Measurements from ENCODE around the gene CDKAL1.
"Not testable (repeated sequence)": the region's sequence is repeated elsewhere in the genome, so short reads cannot be mapped to it uniquely, and the experiment has no call there.

Gene CDKAL1

DNA sequence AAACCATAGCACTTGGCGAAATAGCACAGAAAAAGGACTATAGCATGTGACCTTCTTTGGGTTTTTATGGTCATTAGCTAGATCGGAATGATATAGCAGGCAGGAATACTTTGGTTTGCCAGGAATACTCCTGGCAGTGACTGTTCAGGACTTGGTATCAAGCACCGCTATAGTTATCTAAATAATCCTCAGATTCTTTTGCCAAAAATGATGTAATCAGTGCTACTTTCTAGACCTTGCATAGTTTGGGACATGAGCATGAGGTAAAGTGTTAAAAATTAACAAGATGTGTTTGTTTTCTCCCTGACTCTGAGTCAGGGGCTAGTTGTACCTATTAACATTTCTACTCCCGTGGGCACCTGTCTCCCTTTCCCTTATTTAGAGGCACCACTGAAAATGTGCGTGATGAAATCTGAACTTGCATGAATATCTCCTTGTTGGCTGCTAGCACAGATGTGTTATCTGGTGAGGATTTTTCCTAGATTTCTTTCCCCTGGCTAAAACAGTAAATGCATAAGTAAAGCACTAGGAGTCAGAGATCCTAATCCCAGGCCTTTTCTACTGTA, 511.0 kb downstream of the CDKAL1 start:
- no peak for DNase-seq

DNA sequence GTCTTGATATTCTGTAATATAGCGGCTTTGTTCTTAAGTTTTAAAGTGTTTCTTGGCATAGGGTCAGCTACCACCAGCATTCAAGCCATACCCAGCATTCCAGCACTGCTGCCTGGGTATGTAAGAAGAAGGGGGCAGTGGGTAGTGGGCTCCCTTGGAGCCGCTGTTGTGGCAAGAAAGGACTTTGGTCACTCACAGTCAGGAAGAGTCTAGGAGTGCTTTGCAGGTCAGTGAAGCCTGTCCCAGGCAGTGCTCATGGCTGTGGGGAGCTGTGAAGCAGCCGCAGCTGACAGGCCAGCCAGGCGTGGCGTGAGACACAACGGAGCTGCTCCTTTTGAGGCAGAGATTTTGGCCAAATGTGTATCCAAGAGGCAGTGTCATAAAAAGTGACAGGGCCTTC, 512.0 kb downstream of the CDKAL1 start:
- no peak for DNase-seq

DNA sequence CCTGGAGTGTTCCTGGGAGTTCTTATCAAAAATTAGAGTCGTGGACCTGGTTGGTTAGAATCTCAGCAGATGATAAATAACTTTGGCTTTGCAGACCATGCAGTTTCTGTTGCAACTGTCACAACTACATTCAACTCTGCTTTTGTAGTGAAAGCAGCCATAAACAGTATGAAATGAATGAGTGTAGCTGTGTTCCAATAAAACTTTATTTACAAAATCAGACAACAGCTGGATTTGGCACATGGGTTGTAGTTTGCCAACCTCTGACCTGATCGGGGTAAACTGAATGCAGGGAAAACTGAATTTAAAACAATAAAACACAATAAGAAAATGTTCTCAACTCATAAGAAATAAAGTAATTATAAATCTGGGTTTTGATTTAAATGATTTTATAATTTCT, 513.8 kb downstream of the CDKAL1 start:
- no peak for DNase-seq

DNA sequence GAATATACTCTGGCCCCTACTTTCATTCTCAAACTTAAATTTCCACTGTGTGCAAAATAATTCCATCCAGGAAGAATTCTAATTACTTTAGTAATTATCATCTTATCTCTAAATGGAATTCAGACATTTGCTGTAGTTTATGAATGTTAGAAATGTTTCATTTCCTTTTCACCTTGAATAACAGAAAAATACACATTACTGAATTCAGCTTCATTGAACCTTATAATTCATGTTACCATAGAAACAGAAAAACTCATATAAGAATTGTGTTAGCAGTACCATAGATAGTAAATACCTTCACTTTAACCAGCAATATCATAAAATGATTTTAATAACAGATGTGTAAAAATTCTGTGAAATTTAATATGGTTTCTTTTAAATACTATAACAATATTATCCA, 514.9 kb downstream of the CDKAL1 start:
- no peak for DNase-seq

DNA sequence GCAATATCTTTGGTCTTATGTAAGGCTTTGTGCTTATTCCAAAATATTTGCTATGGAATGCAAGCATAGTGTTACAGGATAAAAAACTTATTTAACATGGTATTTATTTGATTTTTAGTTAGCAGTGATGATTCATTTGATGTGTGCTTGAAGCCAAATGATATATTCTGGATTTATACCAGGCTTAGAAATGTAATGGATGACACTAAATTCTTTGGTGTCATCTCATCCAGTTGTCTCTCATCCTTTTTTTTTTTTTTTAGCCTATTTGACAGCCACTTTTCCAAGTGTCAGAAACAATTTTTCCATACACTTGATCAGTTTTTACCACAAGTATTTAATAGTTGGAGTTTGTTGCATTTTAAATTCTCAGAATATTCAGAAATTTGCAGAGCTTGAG, 515.3 kb downstream of the CDKAL1 start:
- no peak for DNase-seq

DNA sequence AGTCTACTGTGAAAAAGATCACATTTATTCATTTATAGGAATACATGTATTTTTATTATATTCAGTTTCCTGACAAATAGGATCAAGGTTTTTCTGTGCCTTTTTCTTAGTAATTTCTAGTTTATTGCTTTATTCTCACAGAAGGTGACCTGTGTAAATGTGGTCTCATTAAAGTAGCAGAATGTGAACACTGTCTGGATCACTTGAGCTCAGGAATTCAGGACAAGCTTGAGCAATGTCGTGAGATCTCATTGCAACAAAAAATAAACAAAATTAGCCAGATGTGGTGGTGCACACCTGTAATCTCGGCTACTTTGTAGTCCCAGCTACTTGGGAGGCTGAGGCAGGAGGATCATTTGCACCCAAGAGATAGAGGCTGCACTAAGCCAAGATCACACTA, 516.7 kb downstream of the CDKAL1 start:
- DNase-seq: no peak

DNA sequence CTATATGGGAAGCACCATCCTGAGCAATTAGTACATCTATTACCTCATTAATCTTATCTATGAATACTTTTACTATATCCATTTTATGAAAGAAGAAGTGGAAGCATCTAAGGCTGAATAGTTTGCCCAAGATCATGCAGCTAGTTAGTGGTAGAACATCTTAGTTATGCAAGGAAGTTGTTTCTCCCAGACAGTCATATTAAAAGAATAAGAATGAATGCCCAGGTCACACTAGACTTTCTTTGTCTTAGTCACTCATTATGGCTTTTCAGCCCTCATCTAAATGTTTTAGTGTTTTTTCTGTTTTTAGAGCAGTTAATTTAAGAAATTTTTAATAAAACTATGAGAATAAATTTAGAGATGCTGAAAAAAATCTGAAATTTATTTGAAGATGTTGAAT, 517.5 kb downstream of the CDKAL1 start:
- no peak for DNase-seq

DNA sequence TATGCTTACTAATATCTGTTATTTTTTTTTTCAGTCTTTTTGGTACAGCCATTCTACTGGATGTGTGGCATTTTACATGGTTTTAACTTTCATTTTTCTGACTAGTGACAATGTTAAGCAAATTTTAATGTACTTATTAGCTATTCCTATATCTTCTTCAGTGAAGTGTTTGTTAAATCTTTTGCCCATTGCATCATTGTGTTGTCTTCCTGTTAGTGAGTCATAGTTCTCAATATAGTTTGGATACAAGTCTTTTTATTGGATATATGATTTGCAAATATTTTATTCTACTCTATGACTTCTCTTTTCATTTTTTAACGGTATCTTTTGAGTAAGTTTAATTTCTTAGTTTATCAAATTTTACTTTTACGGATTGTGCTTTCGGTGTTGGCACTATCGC, 519.4 kb downstream of the CDKAL1 start:
- no peak for DNase-seq

DNA sequence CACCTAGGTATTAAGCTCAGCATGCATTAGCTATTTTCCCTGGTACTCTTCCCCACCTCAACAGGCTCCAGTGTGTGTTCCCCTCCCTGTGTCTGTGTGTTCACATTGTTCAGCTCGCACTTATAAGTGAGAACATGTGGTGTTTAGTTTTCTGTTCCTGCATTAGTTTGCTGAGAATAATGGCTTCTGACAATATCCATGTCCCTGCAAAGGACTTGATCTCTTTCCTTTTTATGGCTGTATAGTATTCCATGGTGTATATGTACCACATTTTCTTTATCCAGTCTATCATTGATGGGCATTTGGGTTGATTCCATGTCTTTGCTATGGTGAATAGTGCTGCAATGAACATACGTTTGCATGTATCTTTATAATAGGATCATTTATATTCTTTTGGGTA, 521.2 kb downstream of the CDKAL1 start:
- DNase-seq: not testable (repeated sequence)

DNA sequence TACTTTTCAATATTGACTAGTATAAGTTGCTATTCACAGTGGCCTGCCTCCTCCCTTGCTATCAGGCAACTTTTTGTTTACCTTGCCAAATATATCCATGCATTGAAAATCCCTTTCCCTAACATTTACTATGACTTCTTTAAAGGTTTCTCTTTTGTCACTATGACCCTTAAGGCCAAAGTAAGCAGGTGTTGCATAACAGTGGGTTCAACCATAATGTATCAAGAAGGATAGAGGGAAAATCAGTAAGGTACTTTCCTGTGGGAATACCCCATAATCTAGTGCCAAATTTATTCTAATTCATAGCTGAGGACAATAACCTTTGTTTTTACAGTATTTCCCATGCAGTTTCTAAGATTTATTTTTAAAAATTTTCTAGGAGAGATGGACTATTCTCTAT, 527.6 kb downstream of the CDKAL1 start:
- DNase-seq: no peak

DNA sequence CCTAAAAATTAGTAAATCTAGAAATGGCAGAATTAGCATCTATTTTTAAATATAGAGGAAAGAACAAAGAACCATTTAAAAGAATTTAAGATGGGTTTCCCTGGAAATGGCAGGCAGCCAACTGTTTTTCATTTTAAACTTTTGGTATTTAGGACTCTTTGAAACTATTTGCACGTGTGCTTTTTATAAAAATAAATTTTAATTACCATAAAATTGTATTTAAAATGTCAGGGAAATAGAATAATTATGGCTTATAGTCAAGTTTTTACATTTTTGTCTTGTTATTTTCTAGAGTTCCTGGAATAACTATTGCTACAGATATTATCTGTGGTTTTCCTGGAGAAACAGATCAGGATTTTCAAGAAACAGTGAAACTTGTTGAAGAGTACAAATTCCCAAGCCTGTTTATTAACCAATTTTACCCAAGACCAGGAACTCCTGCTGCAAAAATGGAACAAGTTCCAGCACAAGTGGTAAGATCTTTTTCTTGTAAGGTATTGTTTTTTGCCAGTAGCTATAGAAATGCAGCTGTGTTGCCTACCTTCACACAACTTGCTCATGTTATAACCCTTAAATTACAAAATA, 530.6 kb downstream of the CDKAL1 start:
- no peak for DNase-seq

DNA sequence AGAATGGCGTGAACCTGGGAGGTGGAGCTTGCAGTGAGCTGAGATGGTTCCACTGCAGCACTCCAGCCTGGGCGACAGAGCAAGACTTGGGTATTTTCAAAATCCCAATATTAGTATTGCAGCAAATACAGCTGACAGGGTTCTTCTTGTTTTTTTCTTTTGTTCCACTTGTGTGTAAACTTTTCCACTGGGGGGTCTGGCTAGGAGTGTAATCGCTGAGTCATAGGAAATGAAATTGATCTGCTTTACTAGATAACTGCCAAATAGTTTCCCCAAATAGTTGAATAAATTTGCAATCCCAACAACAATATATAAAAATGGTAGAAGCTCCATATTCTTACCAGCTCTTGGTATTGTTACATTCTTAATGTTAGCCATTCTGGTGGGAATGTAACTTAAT, 533.3 kb downstream of the CDKAL1 start:
- DNase-seq: no peak

DNA sequence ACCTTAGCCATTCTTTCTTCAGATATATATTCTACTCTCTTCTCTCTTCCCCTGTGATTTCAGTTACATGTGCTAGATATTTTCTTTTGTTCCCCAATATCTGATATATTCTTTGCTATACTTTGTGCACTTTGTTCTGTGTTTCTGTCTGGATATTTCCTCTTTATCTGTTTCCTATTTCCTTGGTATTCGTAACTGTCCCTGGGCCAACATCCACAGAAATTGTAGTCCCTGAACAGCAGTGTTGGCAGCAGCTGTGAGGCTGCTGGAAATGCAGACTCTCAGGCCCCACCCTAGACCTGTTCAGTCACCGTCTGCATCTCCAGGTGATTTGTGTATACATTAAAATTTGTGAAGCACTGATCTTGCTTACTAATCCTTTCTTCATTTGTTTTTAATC, 536.4 kb downstream of the CDKAL1 start:
- DNase-seq: no peak

DNA sequence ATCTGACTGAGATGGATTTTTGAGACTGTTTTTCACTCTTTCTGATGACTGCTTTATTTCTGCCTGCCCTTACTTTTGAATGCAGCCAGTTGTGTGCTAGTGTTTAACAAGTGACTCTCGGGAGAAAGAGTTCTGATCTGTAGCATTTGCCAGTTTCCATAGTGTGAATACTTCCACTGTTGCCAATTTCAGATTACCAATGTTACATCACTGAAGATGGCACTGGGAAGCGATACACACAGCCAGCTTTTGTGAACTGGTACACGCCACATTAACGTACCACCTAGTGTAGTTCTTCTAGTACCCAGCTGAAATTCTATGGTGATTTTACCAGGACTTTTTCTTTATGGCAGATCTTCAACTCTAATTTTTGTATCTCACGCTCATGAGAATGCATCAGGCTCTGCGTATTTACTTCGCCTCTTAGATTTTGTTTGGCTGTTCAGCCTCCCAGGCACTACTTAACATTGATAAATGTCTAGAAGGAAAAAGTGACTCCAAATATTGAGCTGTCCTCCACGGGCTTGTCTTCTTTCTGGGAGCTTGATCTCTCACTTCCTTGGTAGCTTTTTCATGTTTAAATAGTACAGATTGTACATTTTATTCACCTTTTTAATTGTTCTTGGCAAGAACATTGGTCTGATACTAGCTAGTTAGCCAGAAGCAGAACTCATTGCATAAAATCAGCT, 537.7 kb downstream of the CDKAL1 start:
- DNase-seq: no peak

DNA sequence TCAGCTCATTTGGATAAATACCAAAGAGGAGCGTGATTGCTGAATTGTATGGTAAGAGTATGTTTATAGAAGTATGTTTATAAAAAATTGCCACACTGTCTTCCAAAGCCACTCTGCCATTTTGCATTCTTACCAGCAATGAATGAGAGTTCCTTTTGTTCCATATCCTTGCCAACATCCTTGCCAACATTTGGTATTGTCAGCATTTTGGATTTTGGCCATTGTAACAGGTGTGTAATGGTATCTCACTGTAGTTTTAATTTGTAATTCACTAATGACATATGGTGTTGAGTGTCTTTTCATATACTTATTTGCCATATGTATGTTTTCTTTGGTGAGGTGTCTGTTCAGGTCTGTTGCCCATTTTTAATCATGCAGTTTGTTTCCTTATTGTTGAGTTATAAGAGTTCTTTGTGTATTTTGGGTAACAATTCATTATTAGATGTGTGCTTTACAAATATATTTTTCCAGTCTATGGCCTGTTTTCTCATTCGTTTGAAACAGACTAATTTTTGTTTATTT, 539.1 kb downstream of the CDKAL1 start:
- DNase-seq: no peak

DNA sequence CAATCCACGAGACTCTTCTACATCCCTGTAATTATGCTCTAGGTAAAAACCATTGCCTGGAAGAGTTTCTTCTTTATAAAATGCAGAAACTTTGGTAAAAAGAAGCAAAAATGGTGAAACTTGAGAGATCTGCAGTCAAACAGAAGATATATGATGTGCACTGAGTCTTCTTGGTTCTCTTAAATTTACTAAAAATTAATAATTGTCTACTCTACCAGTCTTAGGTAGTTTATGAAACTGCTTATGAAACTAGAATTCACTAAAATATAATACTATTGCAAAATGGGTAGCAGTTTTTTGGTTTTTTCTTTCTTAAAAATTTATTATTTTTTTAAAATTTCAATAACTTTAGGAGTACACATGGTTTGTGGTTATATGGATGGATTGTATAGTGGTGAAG, 540.2 kb downstream of the CDKAL1 start:
- DNase-seq: no peak

DNA sequence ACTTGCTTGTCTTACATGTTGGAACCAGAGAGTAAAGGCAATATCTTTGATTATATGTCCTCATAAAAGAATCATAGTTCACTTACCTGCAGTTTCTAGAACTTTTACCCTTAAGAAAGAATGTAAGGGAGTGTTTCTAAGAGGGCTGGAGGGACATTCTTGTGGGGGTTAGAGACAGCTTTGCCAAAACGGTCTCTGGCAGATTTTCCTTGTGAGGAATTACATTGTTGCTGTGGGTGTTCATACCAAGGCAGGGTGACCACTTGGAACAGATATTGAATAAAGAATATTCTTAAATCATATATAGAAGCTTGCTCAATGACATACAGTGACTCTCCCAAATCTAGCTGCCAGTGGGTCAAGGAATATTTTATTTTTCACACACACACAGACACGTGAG, 541.7 kb downstream of the CDKAL1 start:
- no peak for DNase-seq

DNA sequence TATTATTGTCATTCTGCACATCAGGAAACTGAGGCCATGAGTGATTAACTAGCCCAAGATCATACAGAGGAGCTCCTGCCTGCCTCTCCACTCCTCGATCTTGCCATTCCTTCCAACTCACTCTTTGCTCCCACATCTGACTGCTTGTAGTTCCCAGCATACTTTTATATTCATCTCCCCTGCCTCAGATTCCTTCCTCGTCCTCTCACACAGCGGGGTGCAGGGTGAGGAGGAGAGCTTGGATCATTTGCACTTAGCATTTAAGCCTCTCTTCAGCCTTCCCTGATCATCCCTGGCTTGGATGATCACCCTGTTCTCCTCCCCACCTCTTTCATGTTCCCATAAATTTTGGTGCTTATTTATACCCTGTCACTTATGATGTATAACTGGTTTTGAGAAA, 544.2 kb downstream of the CDKAL1 start:
- DNase-seq: no peak

DNA sequence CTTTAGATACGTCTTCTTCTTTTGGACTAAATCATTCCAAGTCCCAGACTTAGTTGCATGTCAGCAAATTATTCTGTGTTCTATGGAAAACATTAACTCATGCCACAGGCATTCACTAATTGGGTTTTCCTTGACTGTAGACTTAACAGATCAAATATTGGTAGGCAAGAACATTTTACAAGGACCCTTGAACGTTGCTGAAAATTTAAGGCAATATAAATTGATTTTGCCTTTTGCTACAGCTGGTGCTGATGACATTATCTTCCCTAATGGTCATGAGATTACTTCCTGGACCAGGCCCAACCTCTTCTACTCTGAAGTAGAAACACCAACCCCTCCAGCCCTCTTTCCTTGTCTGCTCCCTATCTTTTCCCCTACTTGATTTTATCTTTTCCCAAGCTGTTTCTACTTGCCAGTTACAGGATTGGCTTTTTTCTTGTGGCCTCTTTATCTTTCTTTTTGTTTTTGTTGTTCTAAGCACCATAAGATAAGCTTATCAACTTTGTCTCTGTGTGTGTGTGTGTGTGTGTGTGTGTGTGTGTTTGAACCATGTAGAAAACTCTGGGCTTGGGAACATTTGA, 545.3 kb downstream of the CDKAL1 start:
- no peak for DNase-seq

DNA sequence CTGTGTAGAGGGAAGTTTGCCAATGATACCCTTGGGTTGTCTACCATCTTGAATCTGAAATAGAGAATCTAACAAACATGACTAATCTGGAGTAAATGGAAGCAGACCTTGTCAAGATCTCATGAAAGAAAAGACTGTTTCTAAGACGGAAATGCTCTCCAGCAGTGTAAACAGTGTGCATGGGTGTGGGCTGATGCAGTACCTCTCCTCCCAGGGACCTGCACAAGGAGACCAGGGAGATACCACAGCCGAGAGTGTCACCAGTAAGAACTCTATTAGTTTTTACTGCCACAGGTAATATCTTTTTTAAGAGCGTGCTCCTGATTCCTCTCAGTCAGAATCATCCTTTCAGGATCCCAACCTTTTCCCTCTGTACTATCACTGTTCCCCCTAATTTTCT, 546.0 kb downstream of the CDKAL1 start:
- no peak for DNase-seq

DNA sequence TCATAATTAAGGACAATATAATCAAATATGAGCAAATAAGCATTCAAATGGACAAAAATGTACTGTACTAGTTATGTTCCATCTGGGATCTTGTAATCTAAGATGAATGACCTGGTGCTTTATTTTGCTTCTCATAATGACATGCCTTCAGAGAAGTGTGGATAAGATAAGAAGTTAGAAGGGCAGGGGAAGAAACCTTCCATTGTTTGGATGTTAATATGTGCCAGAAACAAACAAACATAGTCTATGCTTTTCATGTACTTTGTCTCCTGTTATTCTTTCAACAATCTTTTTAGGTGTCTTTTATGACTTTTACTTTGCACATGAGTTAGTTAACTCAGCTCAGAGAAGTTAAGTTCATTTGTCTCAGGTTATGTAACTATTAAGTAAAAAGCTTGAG, 547.8 kb downstream of the CDKAL1 start:
- DNase-seq: no peak

DNA sequence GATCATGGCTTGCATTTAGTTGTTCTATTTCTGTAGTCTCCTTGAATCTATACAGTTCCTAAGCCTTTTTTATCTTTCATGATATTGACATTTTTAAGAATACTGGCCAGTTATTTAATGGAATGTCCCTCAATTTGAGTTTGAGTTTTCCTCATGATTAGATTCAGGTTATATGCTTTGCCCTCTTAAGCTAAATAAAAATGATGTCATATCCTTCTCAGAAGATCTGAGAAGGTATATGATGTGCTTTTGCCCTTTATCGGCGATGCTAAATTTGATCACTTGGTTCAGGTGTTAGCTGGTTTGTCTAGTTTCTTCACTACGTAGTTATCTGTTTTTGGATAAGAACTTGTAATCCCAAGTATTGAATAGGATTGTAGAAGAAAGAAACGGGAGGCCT, 549.5 kb downstream of the CDKAL1 start:
- no peak for DNase-seq

DNA sequence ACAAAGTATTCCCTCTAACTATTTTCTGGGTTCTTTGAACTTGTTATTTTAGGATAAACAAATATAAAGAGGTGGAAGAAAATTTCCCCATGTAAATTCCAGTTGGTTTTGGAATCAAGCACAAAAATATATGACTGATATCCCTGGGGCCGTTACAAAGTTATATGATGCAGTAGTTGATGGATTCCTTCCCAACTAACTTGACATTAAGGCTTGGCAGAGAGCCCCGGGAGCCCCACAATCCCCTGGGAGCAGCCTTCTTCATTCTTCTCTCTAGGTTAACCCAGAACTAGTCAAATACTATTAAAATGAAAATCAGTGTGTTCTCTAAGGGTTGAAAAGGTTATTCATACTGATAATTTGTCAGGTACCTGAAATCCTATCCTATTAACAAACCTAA, 550.4 kb downstream of the CDKAL1 start:
- DNase-seq: no peak

DNA sequence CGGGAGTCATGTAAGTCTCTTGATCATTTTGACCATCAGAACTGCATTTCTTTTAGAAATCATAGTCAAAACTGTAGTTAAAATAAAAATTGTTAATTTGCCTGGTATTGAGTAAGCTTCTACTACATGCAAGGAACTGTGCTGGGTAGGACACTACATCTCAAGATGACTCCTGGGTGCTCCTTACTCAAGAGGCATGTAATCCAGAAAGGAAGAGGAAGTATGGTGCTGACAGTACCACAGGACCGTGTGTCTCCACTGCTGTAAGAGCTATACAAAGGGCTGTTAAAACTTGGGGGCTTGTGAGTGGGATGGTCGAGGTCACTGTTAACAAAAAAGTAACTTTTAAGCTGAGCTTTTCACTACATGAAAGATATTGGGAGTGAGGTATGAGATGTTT, 551.0 kb downstream of the CDKAL1 start:
- DNase-seq: no peak
